SIG-M5 (cell line): Measurements from ENCODE around the gene NUBP1.

ENCODE experiments used
- DNase-seq: peaks from one replicate; lab custom pipeline; 2025; lab: John Stamatoyannopoulos, UW

NUBP1 gene

GRCh38 chr16:10806698-10807097, 63.1 kb downstream of the NUBP1 start:
- no peak for DNase-seq

GRCh38 chr16:10808218-10808617, 64.6 kb downstream of the NUBP1 start:
- DNase-seq = no peak

DNA sequence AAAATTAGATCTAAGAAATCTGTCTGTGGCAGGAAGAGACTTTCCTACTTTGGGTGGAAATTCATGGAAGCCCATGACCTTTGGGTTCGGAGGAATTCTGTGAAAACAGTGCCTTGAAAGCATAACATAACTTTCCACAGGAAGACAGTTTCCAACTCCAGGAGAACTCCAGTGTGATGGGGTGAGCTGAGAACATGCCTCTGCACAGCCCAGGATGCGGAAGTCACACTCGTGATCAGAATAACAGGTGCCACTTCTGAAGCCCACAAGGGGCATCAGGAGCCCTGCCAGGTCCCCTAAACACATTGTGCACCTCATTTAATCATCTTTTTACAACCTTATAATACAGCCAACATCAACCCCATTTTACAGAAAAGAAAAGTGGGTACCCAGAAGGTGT, 65.2 kb downstream of the NUBP1 start:
- no peak for DNase-seq

DNA sequence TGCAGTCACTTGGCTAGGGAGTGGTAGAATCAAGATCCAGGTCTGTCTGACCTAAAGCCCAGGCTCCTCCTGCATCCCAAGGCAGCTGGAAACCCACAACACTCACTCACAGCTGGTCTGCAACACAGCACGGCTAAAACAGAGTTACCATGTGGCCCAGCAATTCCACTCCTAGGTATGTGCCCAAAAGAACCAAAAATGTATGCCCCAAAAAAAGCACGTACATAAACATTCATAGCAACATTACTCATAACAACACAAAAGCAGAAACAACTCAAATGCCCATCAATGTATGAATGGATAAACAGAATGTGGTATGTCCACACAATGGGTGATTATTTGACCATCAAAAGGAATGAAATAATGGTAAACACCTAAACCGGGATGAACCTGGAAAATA, 66.1 kb downstream of the NUBP1 start:
- no peak for DNase-seq

GRCh38 chr16:10812312-10813098, 68.9 kb downstream of the NUBP1 start:
- no peak for DNase-seq

- DNase-seq = no peak
Measured at GRCh38 chr16:10813099-10813455, 69.4 kb downstream of the NUBP1 start.

- DNase-seq = no peak
Measured at GRCh38 chr16:10817514-10817913, 73.9 kb downstream of the NUBP1 start.

- no peak for DNase-seq
Measured at GRCh38 chr16:10817963-10818941, 74.6 kb downstream of the NUBP1 start, which contains the start of gene TVP23A. TVP23A (minus strand) TSS chr16:10818794; CDS start chr16:10818493, 301 bp downstream.
